GM21717 (cell line): Measurements from ENCODE around the gene SNX22.

Experiments
- ATAC-seq: cut with Tn5 transposase; IDR thresholded peaks from one replicate; pipeline ENCODE4 v1.9.1; 2021; ENCODE audit warnings: mild to moderate bottlenecking, moderate library complexity; ENCODE audit not compliant: unreplicated experiment

The SNX22 gene

DNA sequence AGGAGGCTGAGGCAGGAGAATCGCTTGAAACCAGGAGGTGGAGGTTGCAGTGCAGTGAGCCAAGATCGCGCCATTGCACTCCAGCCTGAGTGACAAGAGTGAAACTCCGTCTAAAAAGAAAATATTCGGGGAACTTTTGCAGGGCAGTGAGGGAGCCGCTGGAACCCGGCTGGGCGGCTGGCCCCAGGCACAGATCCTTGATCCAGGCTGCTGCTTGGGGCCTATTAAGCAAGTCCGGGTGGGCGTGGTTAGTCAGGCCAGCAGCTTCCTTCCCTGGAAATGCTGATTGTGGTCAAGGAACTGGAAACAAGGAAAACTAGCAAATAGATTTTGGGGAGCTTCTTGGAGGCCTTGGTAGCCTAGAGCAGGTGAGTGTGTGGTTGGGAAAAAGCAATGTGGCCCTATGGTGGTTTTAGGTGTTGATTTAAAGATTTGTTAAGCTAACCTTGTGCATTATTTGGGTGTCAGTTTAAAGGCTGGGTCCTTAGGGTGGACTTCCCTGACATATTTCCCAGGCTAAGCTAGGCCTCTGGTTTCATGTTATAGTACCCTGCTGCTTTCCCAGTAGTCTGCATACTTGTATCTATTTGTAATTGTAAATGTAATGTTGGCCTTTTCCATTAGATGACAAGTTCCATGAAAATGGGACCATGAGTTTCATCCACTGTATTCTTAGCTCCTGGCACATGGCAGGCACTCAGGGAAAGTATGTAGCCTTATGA lies 17.7 kb upstream of the SNX22 start:
- ATAC-seq, result no peak

GRCh38 chr15:64134345-64134829 lies 17.1 kb upstream of the SNX22 start:
- no peak for ATAC-seq

- ATAC-seq, result no peak
Measured at GRCh38 chr15:64136347-64136746, 15.2 kb upstream of the SNX22 start.

DNA sequence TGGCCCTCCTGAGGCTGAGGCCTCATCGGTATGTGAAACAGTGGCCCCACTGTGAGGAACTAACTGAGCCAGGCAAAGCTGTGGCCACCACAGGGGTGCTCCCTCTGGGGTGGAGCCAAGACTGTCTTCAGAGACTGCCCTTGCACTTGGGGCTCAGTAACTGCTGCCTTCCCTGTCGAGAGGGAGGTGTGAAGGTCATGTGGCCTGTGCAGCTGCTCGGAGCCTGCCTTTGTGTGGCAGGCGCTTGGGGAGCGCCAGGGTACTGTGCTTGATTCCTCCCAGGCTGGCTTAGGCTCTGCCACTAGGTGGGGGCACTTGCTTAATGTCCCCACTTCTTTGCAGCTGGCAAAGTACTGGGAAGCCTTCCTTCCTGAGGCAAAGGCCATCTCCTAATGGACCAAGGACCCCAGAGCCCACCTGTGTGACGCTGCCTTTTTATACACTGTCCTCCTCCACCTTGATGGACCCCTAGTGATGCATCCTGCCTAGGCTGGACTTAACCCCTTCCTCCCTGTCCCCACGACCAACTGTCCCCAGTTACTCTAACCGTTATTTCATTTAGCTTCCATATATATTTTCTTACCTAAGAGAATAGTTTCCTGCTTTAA lies 14.2 kb upstream of the SNX22 start:
- no peak for ATAC-seq

DNA sequence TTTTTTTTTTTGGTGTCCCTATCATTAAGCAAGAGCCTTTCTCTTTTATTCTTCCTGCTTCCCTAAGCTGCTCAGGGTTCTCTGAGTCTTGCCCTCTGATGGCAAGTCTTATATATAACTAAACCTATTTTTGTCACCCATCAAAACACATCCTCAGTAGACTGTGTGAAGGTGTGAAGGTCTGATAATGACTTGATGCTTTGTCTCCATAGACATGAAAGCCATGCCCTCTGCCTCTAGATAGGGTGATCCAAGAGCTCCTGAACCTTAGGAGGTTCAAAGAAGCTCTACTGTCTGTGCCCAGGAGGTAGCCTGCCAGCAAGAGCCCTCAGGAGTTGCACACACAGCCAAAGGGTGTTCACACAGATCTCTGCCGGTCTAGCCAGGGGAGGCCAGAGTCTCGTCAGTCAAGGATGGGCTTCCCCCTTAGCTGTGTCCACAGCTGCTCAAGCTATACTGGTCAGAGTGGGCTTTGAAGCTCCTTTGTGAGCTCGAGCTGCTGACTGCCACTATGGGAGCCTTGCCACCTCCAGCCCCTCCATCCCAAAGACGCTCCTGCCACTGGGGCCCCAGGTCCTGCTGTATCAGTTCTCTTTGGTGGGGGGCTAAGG lies 13.1 kb upstream of the SNX22 start:
- no peak for ATAC-seq

DNA sequence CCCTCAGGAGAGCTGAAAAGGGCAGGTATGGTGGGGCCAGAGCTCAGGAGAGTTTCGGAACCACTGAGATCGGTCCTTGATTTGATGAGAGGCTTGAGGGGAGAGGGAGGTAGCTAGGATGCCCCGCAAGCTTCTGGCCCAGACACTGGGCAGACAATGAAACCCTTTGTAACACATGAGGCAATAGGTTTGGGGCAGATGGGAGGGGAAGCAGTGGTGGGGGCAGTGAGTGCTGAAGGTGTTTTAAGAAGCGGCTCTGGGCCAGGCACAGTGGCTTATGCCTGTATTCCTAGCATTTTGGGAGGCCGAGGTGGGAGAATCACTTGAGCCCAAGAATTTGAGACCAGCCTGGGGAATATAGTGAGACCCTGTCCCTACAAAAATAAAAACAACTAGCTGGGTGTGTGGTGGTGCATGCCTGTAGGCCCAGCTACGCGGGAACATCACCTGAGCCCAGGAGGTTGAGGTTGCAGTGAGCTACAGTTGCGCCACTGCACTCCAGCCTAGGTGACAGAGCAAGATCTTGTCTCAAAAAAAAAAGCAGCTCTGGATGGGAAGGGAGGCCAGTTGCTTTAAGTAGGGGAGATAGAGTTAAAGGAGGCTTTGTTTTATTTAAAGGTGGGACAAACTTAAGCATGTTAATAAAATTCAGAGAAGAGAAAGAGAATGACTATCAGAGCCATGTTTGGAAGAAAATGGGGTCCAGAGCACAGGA lies 9.6 kb upstream of the SNX22 start:
- ATAC-seq, result no peak

DNA sequence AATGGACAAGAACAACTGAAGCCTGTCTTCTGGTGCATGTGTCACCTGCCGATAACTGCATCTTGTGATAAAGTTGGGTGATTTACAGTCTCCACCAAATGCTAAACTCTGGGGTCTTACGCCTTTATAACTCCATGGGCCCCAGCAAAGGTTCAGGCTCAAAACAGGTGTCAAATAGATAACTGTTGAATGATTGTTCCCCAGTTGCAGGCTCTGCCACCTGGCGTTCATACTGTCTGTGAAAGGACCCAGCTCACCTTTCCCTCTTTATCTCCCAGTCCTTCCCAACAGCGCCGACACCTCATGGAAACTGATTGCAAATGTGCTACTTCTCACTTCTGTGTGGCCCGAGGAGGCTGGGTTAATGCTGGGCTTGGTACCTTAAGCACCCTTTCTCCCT lies 8.3 kb upstream of the SNX22 start:
- no peak for ATAC-seq

- ATAC-seq, result peak; percentile 35
Measured at GRCh38 chr15:64144192-64144564, 7.4 kb upstream of the SNX22 start.

DNA sequence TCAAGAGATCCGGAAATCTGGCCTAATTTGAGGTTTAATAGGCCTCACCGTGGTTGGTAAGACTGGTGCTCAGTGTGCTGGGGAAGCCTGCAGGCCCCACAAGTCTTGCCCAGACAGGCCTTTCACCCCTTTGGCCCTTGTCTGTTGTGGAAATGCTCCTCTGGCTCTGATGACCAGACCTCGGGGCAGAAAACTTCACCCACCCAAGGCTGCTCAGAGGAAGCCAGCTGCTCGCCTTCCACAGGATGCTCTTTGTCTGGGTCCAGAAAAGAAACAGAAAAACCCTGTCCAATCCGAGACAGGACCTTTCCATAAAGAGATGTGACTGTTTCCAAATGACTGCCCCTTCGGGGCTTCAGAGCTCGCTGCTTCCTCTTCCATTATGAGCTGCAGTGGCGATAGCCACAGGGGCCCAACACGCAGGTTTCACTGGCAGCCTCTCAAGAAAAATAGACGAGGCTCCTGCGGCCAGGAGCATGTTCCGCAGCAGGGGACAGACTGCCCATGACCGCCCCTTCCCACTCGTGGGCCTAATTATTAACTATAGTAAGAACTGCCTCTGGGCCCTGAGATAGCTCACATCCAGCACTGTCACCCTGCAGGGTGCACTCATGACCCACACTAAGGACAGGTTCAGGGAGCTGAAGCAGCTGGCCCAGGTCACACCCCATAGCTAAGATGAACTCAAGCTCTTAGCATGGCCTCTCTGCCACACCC lies 6.8 kb upstream of the SNX22 start:
- peak; percentile 65 for ATAC-seq

- no peak for ATAC-seq
Measured at GRCh38 chr15:64146041-64146440, 5.5 kb upstream of the SNX22 start.

- ATAC-seq, result no peak
Measured at GRCh38 chr15:64146520-64146884, 5.0 kb upstream of the SNX22 start.

DNA sequence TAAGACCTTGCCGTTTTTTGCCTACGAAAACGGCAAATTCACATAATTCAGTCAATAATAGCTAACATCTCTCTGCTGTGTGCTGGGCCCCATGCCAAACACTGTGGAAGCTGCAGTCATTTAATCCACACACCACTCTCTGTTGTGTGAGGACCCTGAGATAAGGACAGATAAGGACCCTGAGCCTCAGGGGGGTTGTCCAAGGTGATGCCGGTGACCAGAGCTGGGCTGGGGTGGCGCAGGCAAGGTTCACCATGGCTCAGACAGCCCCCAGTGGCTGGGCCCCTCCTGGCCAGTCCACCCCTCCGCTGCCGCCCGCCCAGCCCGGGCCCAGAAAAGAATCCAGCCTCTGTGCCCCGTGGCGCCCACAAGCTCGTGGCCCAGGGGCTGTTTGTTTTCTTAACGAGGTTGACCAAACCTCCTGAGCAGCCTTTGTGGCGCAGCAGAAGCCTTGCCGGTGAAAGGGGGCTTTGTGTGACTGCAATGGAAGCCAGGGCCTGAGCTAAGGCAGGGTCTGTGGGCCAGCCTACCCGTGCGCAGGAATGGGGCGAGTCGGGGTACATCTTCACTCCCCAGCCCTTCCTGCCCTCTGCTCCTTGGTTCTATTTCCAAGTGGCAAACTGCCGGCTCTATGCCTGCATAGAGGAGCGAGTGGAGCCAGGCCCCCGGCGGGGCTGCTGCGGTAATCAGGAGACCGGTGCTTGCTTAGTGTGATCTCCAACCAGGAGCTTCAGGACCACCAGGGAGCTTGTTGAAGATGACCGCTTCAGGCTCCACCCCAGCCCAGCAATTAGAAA lies 4.4 kb upstream of the SNX22 start:
- ATAC-seq, result no peak

GRCh38 chr15:64148168-64148567 lies 3.4 kb upstream of the SNX22 start:
- no peak for ATAC-seq

- ATAC-seq, result no peak
Measured at GRCh38 chr15:64148581-64148980, 3.0 kb upstream of the SNX22 start.

DNA sequence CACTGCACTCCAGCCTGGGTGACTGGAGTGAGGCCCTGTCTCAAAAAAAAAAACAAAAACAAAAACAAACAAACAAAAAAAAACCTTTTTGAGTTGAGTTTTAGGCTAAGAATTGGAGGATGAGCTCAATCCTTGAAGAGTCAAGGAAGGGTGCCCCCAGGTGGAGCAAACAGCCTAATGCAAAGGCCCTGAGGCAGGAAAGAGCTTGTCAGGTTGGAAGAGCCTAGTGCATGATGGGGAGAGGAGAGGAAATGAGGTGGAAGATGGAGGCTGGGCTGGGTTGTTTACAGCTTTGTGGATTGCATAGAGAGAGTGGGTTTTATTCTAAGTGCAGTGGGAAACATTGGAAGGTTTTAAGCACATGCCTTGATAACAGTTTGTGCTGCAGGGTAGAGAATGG lies 2.1 kb upstream of the SNX22 start:
- no peak for ATAC-seq

GRCh38 chr15:64149893-64150578 lies 1.5 kb upstream of the SNX22 start:
- ATAC-seq, result no peak

DNA sequence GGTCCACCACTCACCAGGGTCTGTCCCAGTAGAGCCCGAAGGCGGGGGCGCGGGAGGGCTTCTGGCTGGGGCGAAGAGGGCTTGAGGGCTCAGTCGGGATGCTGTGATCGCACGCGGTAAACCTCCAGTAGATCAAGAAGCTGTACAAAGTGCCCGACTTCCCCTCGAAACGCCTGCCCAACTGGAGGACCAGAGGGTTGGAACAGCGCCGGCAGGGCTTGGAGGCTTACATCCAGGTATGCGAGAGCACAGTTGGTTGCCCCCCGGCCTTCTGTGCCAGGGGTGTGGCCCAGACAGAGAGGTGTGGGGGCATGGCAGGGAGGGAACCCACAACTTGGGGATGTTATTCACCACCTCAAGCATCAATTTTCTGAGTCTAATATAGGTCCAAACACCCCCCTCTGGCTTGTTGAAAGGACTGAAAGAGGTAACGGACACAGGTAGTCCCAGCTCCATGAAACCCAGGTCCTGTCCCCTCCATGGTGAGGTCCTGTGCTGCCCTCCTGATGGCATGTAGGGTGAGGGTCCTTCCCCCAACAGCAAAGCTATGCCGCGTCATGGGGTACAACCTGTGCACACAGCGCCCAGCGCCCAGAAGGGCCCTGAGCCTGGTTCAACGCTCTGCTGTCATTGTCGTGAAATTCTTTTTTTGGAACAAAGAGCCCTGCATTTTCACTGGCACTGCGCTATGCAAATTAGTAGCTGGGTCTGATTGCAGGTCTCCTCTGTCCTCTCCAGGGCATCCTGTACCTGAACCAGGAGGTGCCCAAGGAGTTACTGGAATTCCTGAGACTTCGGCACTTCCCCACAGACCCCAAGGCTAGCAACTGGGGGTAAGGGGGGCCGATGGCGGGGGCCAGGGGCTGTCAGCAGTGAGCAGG lies 1.2 kb downstream of the SNX22 start:
- peak; percentile 17 for ATAC-seq

GRCh38 chr15:64153480-64154367 lies 2.2 kb downstream of the SNX22 start:
- ATAC-seq, result peak; percentile 52
